Measurements from ENCODE around the gene YTHDC1.
"Not testable (repeated sequence)": the region's sequence is repeated elsewhere in the genome, so short reads cannot be mapped to it uniquely, and the experiment has no call there.

YTHDC1 gene

GRCh38 chr4:68283714-68284113, 66.2 kb downstream of the YTHDC1 start:
- TF ChIP-seq CTCF (IDR thresholded peaks at IDR 0.05; ENCODE audit: low read depth, low read length, missing control alignments): no peak
- no peak overlapping the region for H3K4me3 ChIP-seq (replicated peaks; ENCODE audit: low read depth, low read length)
- DNase-seq (ENCODE audit: extremely low read depth, low read depth): no peak

- no peak for DNase-seq (ENCODE audit: extremely low read depth, low read depth)
- no peak for TF ChIP-seq CTCF (IDR thresholded peaks at IDR 0.05; ENCODE audit: low read depth, low read length, missing control alignments)
- no peak overlapping the region for H3K4me3 ChIP-seq (replicated peaks; ENCODE audit: low read depth, low read length)
Measured at GRCh38 chr4:68283095-68283494, 66.8 kb downstream of the YTHDC1 start.

GRCh38 chr4:68281796-68282740, 67.8 kb downstream of the YTHDC1 start:
- not testable (repeated sequence) for DNase-seq (ENCODE audit: extremely low read depth, low read depth); H3K4me3 ChIP-seq (replicated peaks; ENCODE audit: low read depth, low read length)

GRCh38 chr4:68278029-68278428, 71.9 kb downstream of the YTHDC1 start:
- no peak overlapping the region for H3K4me3 ChIP-seq (replicated peaks; ENCODE audit: low read depth, low read length)
- DNase-seq (ENCODE audit: extremely low read depth, low read depth): no peak
- TF ChIP-seq CTCF (IDR thresholded peaks at IDR 0.05; ENCODE audit: low read depth, low read length, missing control alignments): no peak

- TF ChIP-seq CTCF (IDR thresholded peaks at IDR 0.05; ENCODE audit: low read depth, low read length, missing control alignments): no peak
- no peak for DNase-seq (ENCODE audit: extremely low read depth, low read depth)
- H3K4me3 ChIP-seq (replicated peaks; ENCODE audit: low read depth, low read length): no peak overlapping the region
Measured at GRCh38 chr4:68277627-68278026, 72.3 kb downstream of the YTHDC1 start.

GRCh38 chr4:68272860-68273259, 77.0 kb downstream of the YTHDC1 start:
- DNase-seq (ENCODE audit: extremely low read depth, low read depth): no peak
- H3K4me3 ChIP-seq (replicated peaks; ENCODE audit: low read depth, low read length): no peak overlapping the region
- no peak for TF ChIP-seq CTCF (IDR thresholded peaks at IDR 0.05; ENCODE audit: low read depth, low read length, missing control alignments)

GRCh38 chr4:68272380-68272779, 77.5 kb downstream of the YTHDC1 start:
- TF ChIP-seq CTCF (IDR thresholded peaks at IDR 0.05; ENCODE audit: low read depth, low read length, missing control alignments): no peak
- H3K4me3 ChIP-seq (replicated peaks; ENCODE audit: low read depth, low read length): no peak overlapping the region
- DNase-seq (ENCODE audit: extremely low read depth, low read depth): no peak
